ENCODE measurements around the gene MPL. TPM values are rescaled to one million over a fixed set of nuclear protein-coding genes. Genes with fewer than 3 reads are reported as not detected.
"Not testable (repeated sequence)": the region's sequence is repeated elsewhere in the genome, so short reads cannot be mapped to it uniquely, and the experiment has no call there.

The MPL gene
- polyA plus RNA-seq, 1 donor: 0.21 TPM

- Histone ChIP-seq H3K27ac (ENCODE audit: low read length) (peak overlapping the region; percentile 81), H3K9me3 (ENCODE audit: control insufficient read depth, low read depth, low read length) (no peaks in the 10 kb centered on the region), H3K4me3 (ENCODE audit: low read length) (peak overlapping the region; percentile 68), H3K27me3 (ENCODE audit: control insufficient read depth, insufficient read depth, low read length) (no peaks in the 10 kb centered on the region), H3K4me1 (ENCODE audit: control insufficient read depth, insufficient read depth, low read length) (peaks cover 42% of the 10 kb centered on the region), H3K36me3 (ENCODE audit: control insufficient read depth, insufficient read depth, low read length) (peaks cover 30% of the 10 kb centered on the region)
- no CpG with 5 or more reads among the region's 48 CpGs for WGBS (ENCODE audit: insufficient coverage, low lambda C conversion rate)
- DNase-seq: peak in 1 of 2 donors; percentile 68
Measured at GRCh38 chr1:43367026-43367903, 29.6 kb downstream of the MPL start.

GRCh38 chr1:43367904-43368645, 30.5 kb downstream of the MPL start, which contains the start of gene ELOVL1:
Gene ELOVL1, minus strand, starts transcription at chr1:43368011. Its CDS starts 2,402 bp downstream, at chr1:43365609.
- H3K27me3 ChIP-seq (ENCODE audit: control insufficient read depth, insufficient read depth, low read length): no peaks in the 10 kb centered on the region
- DNase-seq: peak; percentile 86 to 96
- H3K4me3 ChIP-seq (ENCODE audit: low read length): peak within 1 kb of the TSS; percentile 69
- 0% methylated on average over 1 of the region's 58 CpGs for WGBS (ENCODE audit: insufficient coverage, low lambda C conversion rate)
- peaks cover 24% of the 10 kb centered on the region for H3K36me3 ChIP-seq (ENCODE audit: control insufficient read depth, insufficient read depth, low read length)
- peaks cover 42% of the 10 kb centered on the region for H3K4me1 ChIP-seq (ENCODE audit: control insufficient read depth, insufficient read depth, low read length)
- H3K27ac ChIP-seq (ENCODE audit: low read length): peak within 1 kb of the TSS; percentile 88
- no peaks in the 10 kb centered on the region for H3K9me3 ChIP-seq (ENCODE audit: control insufficient read depth, low read depth, low read length)

GRCh38 chr1:43368646-43369020, 31.0 kb downstream of the MPL start:
- Histone ChIP-seq H3K27me3 (ENCODE audit: control insufficient read depth, insufficient read depth, low read length) (no peaks in the 10 kb centered on the region), H3K36me3 (ENCODE audit: control insufficient read depth, insufficient read depth, low read length) (peaks cover 20% of the 10 kb centered on the region), H3K27ac (ENCODE audit: low read length) (peak overlapping the region; percentile 88), H3K4me3 (ENCODE audit: low read length) (peak overlapping the region; percentile 69), H3K9me3 (ENCODE audit: control insufficient read depth, low read depth, low read length) (no peaks in the 10 kb centered on the region), H3K4me1 (ENCODE audit: control insufficient read depth, insufficient read depth, low read length) (peaks cover 38% of the 10 kb centered on the region)
- no CpG with 5 or more reads among the region's 6 CpGs for WGBS (ENCODE audit: insufficient coverage, low lambda C conversion rate)
- DNase-seq: no peak

GRCh38 chr1:43369779-43370178, 32.2 kb downstream of the MPL start:
- DNase-seq; H3K9me3 ChIP-seq (ENCODE audit: control insufficient read depth, low read depth, low read length); H3K4me3 ChIP-seq (ENCODE audit: low read length); H3K36me3 ChIP-seq (ENCODE audit: control insufficient read depth, insufficient read depth, low read length); H3K27me3 ChIP-seq (ENCODE audit: control insufficient read depth, insufficient read depth, low read length); H3K27ac ChIP-seq (ENCODE audit: low read length): not testable (repeated sequence)
- WGBS (ENCODE audit: insufficient coverage, low lambda C conversion rate): 86% methylated on average over 1 of the region's 6 CpGs
- H3K4me1 ChIP-seq (ENCODE audit: control insufficient read depth, insufficient read depth, low read length): peaks cover 27% of the 10 kb centered on the region

GRCh38 chr1:43370564-43370963, 32.9 kb downstream of the MPL start:
- Histone ChIP-seq H3K4me3 (ENCODE audit: low read length) (no peak overlapping the region), H3K27ac (ENCODE audit: low read length) (no peak overlapping the region), H3K4me1 (ENCODE audit: control insufficient read depth, insufficient read depth, low read length) (peaks cover 24% of the 10 kb centered on the region), H3K27me3 (ENCODE audit: control insufficient read depth, insufficient read depth, low read length) (no peaks in the 10 kb centered on the region), H3K9me3 (ENCODE audit: control insufficient read depth, low read depth, low read length) (no peaks in the 10 kb centered on the region), H3K36me3 (ENCODE audit: control insufficient read depth, insufficient read depth, low read length) (peaks cover under 1% of the 10 kb centered on the region)
- WGBS (ENCODE audit: insufficient coverage, low lambda C conversion rate): 40% methylated on average over 1 of the region's 4 CpGs
- no peak for DNase-seq

- Histone ChIP-seq H3K27me3 (ENCODE audit: control insufficient read depth, insufficient read depth, low read length) (no peaks in the 10 kb centered on the region), H3K9me3 (ENCODE audit: control insufficient read depth, low read depth, low read length) (no peaks in the 10 kb centered on the region), H3K36me3 (ENCODE audit: control insufficient read depth, insufficient read depth, low read length) (no peaks in the 10 kb centered on the region), H3K4me1 (ENCODE audit: control insufficient read depth, insufficient read depth, low read length) (peaks cover 10% of the 10 kb centered on the region), H3K4me3 (ENCODE audit: low read length) (no peak overlapping the region), H3K27ac (ENCODE audit: low read length) (no peak overlapping the region)
- WGBS (ENCODE audit: insufficient coverage, low lambda C conversion rate): 100% methylated on average over 2 of the region's 5 CpGs
- DNase-seq: no peak
Measured at GRCh38 chr1:43372172-43372571, 34.6 kb downstream of the MPL start.

GRCh38 chr1:43373066-43373940, 35.7 kb downstream of the MPL start:
- no peaks in the 10 kb centered on the region for H3K27me3 ChIP-seq (ENCODE audit: control insufficient read depth, insufficient read depth, low read length)

GRCh38 chr1:43376723-43377235, 39.2 kb downstream of the MPL start:
- Histone ChIP-seq H3K36me3 (ENCODE audit: control insufficient read depth, insufficient read depth, low read length) (peaks cover 4% of the 10 kb centered on the region), H3K4me3 (ENCODE audit: low read length) (no peak overlapping the region), H3K4me1 (ENCODE audit: control insufficient read depth, insufficient read depth, low read length) (no peaks in the 10 kb centered on the region), H3K27ac (ENCODE audit: low read length) (no peak overlapping the region), H3K27me3 (ENCODE audit: control insufficient read depth, insufficient read depth, low read length) (no peaks in the 10 kb centered on the region), H3K9me3 (ENCODE audit: control insufficient read depth, low read depth, low read length) (no peaks in the 10 kb centered on the region)
- no peak for DNase-seq
- WGBS (ENCODE audit: insufficient coverage, low lambda C conversion rate): no CpG with 5 or more reads among the region's 7 CpGs

More at GRCh38 chr1:43373066-43373940, 35.7 kb downstream of the MPL start:
- WGBS (ENCODE audit: insufficient coverage, low lambda C conversion rate): 67% methylated on average over 1 of the region's 4 CpGs
- H3K27ac ChIP-seq (ENCODE audit: low read length): no peak overlapping the region
- no peaks in the 10 kb centered on the region for H3K36me3 ChIP-seq (ENCODE audit: control insufficient read depth, insufficient read depth, low read length)
- H3K4me3 ChIP-seq (ENCODE audit: low read length): no peak overlapping the region
- H3K4me1 ChIP-seq (ENCODE audit: control insufficient read depth, insufficient read depth, low read length): peaks cover 8% of the 10 kb centered on the region
- H3K9me3 ChIP-seq (ENCODE audit: control insufficient read depth, low read depth, low read length): no peaks in the 10 kb centered on the region
- DNase-seq: no peak

- DNase-seq: no peak
Measured at GRCh38 chr1:43377831-43378230, 40.2 kb downstream of the MPL start.

More at GRCh38 chr1:43377831-43378230, 40.2 kb downstream of the MPL start:
- no CpG with 5 or more reads among the region's 1 CpG for WGBS (ENCODE audit: insufficient coverage, low lambda C conversion rate)
- Histone ChIP-seq H3K27me3 (ENCODE audit: control insufficient read depth, insufficient read depth, low read length) (no peaks in the 10 kb centered on the region), H3K27ac (ENCODE audit: low read length) (no peak overlapping the region), H3K9me3 (ENCODE audit: control insufficient read depth, low read depth, low read length) (no peaks in the 10 kb centered on the region), H3K4me1 (ENCODE audit: control insufficient read depth, insufficient read depth, low read length) (no peaks in the 10 kb centered on the region), H3K36me3 (ENCODE audit: control insufficient read depth, insufficient read depth, low read length) (peaks cover 7% of the 10 kb centered on the region), H3K4me3 (ENCODE audit: low read length) (no peak overlapping the region)
